HG03342 (cell line): ENCODE results near the gene TUBA1A.
"Not testable (repeated sequence)": the region's sequence is repeated elsewhere in the genome, so short reads cannot be mapped to it uniquely, and the experiment has no call there.

ENCODE experiments used
- ATAC-seq: cut with Tn5 transposase; IDR thresholded peaks from one replicate; pipeline ENCODE4 v1.9.1; 2021; ENCODE audit warnings: mild to moderate bottlenecking, moderate library complexity; ENCODE audit not compliant: unreplicated experiment

Gene TUBA1A

GRCh38 chr12:49160399-49160798, 28.5 kb downstream of the TUBA1A start:
- no peak for ATAC-seq

- ATAC-seq = no peak
Measured at GRCh38 chr12:49154221-49154620, 34.7 kb downstream of the TUBA1A start.

- ATAC-seq = no peak
Measured at GRCh38 chr12:49147384-49147783, 41.5 kb downstream of the TUBA1A start.

GRCh38 chr12:49146406-49146805, 42.5 kb downstream of the TUBA1A start:
- no peak for ATAC-seq

- no peak for ATAC-seq
Measured at GRCh38 chr12:49144384-49144783, 44.5 kb downstream of the TUBA1A start.

- no peak for ATAC-seq
Measured at GRCh38 chr12:49138999-49139398, 49.9 kb downstream of the TUBA1A start.

- ATAC-seq = no peak
Measured at GRCh38 chr12:49138587-49138986, 50.3 kb downstream of the TUBA1A start.

GRCh38 chr12:49137476-49137875, 51.4 kb downstream of the TUBA1A start:
- no peak for ATAC-seq

- not testable (repeated sequence) for ATAC-seq
Measured at GRCh38 chr12:49136997-49137396, 51.9 kb downstream of the TUBA1A start.
